ENCODE results near the gene FBXL19.

FBXL19 gene

DNA sequence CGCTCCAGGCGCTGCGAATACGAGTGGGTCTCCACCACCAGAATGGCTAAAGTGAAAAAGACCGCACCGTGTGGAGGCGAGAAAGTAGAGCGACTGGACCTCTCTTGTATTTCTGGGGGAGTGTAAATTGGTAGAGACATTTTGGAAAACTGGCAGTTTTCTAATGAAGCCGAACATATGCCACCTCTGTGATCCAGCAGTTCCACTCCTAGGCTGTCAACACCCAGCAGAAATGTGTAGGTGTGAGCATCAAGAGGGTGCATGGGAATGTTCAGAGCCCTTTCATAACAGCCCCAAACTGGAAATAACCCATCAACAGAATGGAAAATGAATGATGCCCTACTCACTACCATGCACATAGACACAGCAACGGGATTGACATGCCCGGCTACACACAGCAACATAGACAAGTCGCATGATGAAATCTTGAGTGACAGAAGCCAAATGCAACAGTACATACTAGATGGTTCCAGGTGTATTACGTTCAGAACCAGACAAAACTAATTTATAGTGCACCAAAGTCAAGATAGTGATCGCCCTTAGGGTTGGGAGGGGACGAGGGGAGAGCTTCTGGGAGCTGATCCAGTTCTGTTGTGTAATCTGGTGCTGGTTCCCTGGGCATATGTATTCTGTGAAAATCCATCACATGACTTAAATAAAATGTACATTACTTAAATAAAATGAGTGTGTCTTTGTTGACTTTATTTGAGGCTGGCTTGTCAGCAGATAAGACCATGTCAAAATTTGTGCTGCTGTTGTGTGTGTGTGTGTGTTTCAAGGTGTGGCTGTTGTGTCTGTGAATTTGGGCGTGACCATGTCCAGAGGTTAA, 28.6 kb upstream of the FBXL19 start:
- DNase-seq = no peak

DNA sequence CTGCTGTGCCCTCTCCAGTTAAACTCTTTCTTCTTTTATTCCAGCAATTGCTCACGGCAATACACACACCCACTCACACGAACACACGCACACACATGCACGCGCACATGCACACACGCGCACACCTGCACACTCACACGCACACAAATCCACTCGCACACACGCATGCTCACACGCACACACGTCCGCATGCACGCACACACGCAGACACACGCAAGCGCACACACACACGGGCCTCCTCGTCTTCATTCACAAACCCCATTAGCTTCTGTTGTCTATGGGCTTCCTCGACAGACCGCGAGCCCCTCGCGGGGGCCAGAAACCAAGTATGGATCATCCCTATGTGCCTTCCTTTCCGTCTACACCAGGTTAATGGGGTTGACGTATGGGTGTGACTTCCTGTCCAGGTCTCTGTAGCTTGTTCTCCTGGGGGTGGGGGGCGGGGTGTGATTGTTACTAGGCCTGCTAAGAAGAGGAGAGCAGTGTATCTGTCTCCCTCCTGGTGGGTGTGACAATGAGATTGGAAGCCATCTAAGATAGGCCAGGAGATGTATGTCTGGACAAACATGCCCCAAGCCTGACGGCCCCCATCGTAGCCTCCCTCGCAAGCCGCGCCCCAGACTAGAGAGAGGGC, 27.6 kb upstream of the FBXL19 start:
- no peak for DNase-seq

DNA sequence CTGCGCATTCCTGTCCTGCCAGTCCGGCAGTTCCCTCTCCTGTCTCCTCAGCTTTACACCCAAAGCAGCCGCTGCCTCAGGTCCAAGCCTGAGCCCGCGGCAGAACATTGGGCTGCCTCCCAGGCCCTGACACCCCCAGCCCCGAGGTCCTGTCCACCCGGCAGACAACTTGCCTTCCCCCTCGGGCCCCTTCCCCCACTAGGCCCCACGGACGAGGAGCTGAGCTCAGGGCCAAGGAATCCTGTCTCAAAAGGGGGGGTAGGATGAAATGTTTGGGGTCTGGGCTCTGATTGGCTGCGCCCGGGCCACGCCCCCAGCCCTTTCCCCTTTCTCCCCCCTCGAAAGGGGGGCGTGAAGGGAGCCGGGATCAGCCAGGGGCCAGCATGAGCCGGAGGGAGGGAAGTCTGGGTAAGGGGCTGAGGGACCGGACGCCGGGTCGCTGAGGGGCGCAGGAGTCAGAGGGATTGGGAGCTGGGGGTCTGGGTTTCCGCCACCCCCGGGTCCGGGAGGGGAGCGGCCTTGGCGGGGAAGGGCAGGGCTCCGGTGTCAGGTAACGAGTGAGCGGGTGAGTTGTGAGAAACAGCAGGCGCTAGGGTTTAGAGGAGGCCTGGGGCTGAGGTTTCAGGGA, 27.0 kb upstream of the FBXL19 start, which contains the start of gene CTF1:
CTF1 (plus strand) TSS at position 354 of the 628 bp plus-strand sequence; CDS start at position 384, 30 bp downstream.
- peak; percentile 86 for DNase-seq

DNA sequence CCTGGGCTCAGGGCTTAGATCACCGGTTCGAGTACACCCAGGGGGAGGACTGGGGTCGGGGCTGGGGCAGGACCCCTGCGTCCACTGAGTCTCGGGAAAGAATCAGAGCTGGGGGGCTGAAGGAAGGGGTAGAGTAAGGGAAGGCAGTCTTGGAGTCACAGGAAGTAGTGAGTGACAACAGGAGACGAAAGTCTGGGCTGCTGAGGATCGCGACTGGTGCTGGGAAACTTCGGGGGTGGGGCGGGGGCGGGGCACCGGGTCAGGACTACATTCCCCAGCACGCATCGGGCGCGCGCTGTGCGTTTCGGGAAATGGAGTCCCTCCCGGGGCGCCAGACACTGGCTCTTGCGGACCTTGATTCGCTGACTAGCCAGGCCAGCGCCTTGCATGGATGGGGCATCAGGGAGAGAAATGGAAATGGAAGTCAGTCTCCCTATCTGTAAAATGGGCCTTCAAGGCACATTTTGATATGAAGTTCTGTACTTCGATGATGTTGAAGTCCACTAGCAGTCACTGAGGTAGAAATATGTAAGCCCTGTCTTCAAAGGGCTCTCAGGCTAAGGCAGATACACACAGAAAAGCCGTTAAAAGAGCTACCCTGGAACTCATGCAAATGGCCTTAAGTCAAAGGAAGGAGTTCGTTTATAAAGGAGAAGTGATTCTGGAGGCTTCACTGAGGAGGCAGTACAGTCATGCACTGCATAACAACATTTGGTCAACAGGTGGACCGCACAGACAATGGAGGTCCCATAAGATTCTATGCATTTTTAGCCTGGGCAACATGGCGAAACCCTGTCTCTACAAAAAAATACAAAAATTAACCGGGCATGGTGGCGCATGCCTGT, 26.3 kb upstream of the FBXL19 start:
- peak; percentile 86 for DNase-seq

DNA sequence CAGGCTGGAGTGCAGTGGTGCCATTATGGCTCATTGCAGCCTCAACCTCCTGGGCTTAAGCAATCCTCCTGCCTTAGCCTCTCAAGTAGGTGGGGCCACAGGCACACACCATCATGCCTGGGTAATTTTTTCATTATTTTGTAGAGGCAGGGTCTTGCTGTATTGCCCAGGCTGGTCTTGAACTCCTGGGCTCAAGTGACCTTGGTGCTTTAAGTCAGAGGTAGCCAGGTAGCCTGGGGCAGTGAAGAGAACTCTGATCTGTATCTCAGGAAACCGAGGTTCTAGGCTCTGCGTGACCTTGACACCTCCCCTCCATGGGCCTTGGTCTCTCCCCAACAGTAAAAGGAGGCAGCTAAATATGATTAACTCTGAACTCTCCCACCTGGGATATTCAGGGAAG, 23.6 kb upstream of the FBXL19 start:
- DNase-seq = no peak

DNA sequence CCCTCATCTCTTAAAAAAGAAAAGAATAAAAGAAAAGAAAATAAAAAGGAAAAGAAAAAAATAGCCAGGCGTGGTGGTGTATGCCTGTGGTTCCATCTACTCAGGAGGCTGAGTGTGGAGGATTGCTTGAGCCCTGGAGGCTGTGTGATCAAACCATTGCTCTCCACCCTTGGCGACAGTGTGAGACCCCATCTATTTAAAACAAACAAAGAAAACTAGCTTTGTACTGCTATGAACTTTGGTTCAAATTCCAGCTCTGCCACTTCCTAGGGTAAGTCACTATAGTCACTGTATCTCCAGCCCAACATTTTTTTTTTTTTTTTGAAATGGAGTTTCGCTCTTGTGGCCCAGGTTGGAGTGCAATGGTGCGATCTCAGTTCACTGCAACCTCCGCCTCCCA, 22.8 kb upstream of the FBXL19 start:
- DNase-seq = no peak

DNA sequence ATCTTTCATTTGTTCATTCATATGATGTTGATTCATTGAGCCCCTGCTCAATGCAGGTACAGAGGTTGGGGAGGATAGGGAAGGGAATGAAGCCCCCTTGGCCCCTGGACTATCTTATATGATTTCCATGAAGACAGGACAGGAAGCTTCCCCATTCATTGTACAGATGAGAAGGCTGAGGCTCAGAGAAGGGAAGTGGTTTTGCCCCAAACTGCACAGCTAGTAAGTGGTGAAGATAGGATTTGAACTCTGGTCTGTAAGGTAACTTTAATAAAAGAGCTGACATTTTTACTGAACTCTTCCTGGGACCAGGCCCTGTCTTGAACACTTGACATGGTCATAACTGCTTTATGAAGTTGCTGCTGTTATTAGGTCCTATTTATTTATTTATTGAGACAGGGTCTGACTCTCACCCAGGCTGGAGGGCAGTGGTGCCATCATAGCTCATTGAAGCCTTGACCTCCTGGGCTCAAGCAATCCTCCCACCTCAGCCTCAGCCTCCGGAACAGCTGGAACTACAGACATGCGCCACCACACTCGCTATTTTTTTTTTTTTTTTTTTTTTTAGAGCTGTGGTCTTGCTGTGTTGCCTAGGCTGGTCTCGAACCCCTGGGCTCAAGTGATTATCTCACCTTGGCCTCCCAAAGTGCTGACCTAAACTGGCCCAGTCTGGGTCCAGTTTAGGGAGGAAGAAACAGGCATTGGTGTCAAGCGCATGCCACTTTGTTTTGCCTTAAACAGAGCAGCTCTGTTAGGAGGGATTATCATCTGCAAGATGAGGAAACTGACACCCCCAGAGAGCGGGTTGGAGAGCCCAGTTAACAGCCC, 22.0 kb upstream of the FBXL19 start:
- DNase-seq = no peak

DNA sequence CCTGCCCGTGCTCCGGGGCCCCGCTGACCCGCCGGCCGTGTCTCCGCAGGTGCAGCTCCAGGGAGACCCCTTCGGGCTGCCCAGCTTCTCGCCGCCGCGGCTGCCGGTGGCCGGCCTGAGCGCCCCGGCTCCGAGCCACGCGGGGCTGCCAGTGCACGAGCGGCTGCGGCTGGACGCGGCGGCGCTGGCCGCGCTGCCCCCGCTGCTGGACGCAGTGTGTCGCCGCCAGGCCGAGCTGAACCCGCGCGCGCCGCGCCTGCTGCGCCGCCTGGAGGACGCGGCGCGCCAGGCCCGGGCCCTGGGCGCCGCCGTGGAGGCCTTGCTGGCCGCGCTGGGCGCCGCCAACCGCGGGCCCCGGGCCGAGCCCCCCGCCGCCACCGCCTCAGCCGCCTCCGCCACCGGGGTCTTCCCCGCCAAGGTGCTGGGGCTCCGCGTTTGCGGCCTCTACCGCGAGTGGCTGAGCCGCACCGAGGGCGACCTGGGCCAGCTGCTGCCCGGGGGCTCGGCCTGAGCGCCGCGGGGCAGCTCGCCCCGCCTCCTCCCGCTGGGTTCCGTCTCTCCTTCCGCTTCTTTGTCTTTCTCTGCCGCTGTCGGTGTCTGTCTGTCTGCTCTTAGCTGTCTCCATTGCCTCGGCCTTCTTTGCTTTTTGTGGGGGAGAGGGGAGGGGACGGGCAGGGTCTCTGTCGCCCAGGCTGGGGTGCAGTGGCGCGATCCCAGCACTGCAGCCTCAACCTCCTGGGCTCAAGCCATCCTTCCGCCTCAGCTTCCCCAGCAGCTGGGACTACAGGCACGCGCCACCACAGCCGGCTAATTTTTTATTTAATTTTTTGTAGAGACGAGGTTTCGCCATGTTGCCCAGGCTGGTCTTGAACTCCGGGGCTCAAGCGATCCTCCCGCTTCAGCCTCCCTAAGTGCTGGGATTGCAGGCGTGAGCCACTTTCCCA, 21.1 kb upstream of the FBXL19 start:
- DNase-seq = peak; percentile 62

DNA sequence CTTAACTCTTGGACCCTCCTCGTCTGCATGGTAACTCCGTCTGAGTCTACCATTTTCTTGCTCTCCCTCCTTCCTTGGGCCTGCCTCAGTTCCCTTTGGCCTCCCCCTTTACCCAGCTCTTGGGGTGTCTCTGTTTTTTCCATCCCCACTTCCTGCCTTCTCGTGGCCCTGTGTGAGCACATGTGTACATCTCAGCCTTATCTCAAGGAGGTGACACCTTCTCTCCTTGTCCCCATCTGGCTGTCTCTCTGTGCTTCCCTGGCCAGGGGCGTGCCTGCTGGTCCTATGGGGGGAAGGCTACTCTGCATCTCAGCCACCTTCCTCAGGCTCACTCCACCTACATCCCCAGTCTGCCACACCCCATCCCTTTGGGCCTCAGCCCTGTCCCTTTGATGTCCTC, 20.4 kb upstream of the FBXL19 start:
- DNase-seq = no peak

DNA sequence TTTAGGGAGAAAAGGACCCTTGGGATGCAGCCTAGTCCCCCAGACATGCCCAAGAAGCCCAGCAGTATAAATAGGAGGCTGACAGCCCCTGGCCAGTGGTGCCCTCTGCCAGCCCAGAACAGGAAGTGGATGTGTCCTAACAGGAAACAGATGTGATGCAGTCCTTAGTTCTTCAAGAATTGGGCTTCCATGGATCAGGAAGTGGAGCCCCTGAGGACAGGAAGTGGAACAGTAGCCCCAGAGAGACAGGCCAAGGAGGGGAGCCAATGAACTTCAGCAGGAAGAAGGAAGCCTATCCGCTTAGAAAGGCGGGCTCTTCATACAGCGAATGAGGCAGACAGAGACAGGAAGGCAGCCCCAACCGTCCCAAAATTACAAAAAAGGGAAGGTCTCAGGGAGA, 19.8 kb upstream of the FBXL19 start:
- DNase-seq = peak; percentile 40

DNA sequence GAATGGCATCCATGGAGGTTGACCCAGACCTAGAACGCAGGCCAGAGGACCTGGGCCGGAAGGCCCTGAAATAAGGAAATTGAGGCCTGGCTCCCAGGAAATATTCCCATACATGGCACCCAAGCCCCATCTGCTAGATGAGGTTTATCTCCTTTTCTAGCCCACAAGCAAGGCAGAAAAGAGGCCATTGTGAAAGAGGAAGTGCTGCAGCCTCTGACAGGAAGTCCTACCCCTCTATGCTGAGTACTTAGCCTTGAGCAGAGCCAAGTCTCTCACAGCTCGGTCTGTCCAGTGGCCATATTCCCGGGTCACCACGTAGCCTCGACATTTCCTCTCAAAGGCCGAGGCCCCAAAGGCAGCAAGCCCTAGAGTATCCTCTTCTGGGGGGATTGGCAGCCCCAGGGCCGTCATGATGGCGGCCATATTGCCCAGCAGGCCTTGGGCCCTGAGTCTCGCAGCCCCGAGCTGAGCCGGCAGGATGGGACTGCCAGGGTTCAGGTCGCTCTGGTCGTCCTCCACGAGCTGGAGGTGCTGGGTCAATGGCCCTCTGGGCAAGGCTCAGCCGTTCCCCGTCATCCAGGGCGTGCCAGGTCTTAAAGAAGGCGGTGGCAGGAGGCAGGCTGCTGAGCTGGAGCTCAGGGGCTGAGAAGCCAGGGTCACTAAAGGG, 19.1 kb upstream of the FBXL19 start:
- no peak for DNase-seq

DNA sequence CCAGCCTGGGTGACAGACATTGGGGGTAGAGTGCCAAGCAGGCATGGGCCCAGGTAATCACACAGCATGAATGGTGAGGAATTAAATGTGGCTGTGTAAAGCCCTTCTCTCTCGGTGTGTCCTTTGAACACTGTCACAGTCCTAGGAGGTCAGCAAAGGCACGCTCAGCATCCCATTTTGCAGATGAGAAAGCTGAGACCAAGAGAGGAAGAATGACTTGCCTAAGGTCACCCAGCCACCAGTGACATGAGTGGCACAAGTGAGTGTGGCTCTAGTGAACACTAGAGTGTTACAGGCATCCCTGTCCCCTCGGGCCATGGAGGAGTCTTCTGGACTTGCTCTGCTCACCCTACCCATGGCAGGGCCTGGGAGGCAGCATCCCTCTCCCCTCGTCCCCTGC, 16.3 kb upstream of the FBXL19 start:
- DNase-seq = no peak

DNA sequence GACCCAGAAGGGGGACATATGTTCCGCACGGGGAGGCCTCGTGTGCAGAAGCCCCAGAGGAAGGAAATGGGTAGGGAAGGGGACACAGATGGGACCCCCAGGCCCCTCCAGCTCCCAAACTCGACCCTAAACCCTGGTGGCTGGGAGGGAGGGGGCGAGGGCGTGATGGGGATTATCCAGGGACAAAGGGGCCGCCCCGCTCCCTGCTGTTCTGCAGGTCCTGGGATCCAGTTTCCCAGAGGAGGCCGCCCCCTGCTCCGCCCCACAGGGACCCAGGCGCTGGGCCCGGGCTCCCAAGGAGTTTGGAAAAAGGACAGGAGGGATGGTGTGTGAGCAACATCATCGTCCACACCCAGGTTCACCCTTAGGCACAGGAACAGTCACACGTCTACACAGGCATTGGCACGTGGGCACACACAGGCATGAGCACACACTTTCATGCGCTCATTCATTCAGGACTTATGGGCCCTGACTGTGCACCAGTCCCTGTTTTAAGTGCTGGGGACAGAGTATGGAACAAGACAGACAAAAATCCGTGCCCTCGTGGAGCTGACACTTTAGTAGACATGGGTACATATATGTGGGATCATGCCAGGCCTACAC, 12.8 kb upstream of the FBXL19 start:
- no peak for DNase-seq

DNA sequence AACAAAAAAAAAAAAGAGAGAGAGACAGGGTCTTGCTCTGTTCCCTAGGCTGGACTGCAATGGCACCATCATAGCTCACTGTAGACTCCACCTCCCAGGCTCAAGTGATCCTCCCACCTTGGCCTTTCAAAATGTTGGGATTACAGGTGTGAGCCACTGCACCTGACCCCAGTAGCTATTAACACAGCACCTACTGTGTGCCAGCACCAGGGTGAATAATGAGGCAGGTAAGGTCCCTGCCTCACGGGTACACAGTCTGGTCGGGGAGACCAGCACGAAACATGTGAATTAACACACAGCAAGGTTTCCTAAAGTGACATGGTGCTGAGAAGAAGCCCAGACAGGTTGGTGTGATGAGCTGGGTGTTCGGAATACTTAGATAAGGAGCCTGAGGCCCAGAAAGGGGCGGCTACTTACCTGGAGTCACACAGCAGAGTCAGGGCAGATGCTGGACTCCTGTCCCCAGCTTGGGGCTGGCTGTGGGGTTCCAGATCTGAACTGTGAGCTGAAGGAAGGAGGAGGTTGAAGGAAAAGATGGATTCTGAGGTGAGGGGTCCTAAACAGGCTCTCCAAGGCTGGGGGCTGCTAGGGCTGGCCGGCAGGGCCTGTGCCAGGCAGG, 10.5 kb upstream of the FBXL19 start:
- DNase-seq = no peak

DNA sequence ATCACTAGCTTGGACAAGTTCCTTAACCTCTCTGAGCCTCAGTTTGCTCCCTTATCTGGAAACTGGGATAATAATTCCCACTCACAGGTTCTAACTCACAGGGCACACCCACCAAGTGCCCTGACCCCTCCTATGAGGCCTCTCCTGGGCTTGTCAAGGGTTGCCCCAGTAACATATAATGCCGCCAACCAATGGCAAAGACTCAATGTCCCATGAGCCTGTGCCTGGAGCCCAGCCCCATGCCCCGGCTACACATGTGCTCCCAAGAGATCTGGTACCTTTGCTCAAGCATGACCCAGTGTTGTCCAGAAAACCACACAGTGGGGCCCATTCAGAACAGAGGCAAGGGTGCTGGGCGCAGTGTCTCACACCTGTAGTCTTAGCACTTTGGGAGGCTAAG, 8.5 kb upstream of the FBXL19 start:
- no peak for DNase-seq

DNA sequence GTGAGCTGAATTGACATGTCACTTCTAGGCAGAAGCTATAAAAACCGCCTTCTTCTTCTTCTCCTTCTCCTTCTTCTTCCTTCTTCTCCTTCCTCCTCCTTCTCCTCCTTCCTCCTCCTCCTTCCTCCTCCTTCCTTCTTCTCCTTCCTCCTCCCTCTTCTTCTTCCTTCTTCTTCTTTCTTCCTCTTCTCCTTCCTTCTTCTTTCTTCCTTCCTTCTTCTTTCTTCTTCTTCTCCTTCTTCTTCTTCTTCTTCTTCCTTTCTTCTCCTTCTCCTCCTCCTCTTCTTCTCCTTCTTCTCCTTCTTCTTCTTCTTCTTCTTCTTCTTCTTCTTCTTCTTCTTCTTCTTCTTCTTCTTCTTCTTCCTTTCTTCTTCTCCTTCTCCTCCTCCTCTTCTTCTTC, 4.8 kb upstream of the FBXL19 start:
- DNase-seq = no peak

DNA sequence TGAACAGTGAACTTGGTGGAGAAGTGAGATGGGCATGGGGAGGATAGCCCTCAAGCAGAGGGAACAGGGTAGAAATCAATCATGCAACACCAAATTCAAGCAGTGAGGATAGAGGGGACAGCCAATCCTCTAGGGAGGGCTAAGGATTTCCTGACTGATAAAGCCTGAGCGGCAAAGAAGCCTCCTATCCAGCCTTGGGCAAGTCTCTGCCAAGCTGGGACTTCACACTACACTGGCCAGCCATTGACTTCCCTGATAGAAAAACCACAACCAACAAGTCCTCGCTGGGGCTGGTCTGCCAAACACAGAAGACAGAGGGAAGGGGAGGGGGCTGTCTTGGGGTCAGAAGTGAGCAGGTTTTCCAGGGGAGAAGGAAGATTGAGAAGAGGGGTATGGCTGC, 2.5 kb upstream of the FBXL19 start:
- DNase-seq = no peak

DNA sequence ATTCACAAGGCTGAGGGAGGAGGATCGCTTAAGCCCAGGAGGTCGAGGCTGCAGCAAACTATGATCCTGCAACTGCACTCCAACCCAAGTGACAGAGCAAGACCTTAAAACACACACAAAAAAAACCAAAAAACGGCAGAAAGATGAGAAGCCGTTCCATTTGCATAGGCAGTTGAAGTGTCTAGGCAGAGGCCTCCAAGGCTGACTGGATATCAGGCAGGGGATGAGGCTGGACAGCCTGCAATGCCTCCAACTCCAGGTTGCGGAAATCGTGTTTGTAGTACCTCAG, 2.0 kb upstream of the FBXL19 start:
- DNase-seq = no peak

DNA sequence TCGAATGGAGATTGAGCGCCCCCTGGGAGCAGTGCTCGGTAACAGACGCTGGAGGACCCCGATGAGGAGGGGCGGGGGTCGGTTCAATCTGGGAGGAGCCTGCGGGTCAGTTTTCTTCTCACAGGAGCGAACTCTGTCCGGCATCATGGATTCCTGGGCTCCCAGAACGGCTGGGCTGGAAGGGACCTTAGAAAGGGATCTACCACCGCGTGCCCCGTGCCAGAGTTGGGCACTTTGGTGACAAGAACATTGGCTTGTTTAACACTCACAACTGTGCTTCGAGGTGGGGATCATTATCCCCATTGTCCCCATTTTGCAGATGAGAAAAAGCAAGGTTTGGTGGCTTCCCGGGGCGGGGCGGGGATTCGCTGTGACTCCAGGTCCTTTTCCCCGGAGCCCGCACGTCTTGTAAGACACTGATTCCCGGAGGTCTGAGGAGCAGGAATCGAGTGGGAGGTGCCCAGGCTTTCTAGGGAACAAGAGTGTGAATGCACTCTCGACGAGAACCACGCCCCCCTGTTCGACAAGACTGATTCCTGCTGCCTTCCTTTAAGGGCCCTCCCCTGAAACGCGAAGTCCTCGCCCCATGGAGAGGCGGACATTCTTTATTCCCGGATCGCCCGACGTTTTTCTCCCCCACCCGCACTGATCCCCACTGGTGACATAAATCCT, 1.5 kb upstream of the FBXL19 start:
- DNase-seq = peak; percentile 79
